Omental fat pad (tissue), 4 donors: ENCODE measurements around the gene MYO18B. TPM values are rescaled to one million over a fixed set of nuclear protein-coding genes. Genes with fewer than 3 reads are reported as not detected.

Experiments
- ATAC-seq: fragments of 150-250 bp; one replicate; pipeline ENCODE4 v1.9.1; 2016; ENCODE audit warnings: mild to moderate bottlenecking, moderate library complexity; ENCODE audit not compliant: low FRiP score
- DNase-seq: peaks from one replicate; pipeline ENCODE4 v3.0.0-alpha.2; 2019; ENCODE audit warnings: low spot score
- CTCF ChIP-seq, 3 donors: fragments of 450-650 bp; IDR thresholded peaks; one replicate each; pipeline ENCODE4 v1.5.1; 2016 to 2017; ENCODE audit warnings: antibody characterized with exemption in 3 of 3, mild to moderate bottlenecking in 3 of 3, moderate library complexity in 2 of 3
- total RNA-seq, 4 donors: library from RNA; depleted of rRNA; stranded (reverse); fragments of >200 nt; gene quantifications; one replicate each; pipeline ENCODE4 v1.1.0, GENCODE V29; 2016

Gene MYO18B
- total RNA-seq, 4 donors from 2014 or later, result under 0.01 TPM; not detected in 2

- ATAC-seq, result no peak
Observed at GRCh38 chr22:26002456-26002855, 260.5 kb downstream of the MYO18B start.

DNA sequence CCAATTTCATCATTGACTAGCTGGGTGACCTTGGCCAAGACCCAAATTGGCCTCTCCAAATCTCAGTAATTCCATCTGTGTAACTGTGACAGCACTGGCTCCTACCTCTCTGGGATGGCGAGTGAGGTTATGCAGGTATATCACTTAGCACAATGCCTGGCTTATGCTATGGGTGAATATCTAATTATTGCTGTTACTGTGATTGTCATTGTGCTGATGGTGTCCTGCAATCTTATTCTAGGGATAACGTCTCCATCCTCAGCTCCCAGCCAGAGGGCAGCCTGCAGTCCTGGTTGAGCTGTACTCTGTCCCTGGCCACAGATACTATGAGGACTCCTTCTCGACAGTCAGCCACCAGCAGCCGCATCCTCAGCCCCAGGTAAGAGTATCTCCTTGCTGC is 262.5 kb downstream of the MYO18B start:
- DNase-seq (no peak), ATAC-seq (no peak)
- no peak for TF ChIP-seq CTCF (IDR thresholded peaks at IDR 0.05)

More at GRCh38 chr22:26002456-26002855, 260.5 kb downstream of the MYO18B start:
- TF ChIP-seq CTCF (IDR thresholded peaks at IDR 0.05), result no peak
- no peak for DNase-seq

DNA sequence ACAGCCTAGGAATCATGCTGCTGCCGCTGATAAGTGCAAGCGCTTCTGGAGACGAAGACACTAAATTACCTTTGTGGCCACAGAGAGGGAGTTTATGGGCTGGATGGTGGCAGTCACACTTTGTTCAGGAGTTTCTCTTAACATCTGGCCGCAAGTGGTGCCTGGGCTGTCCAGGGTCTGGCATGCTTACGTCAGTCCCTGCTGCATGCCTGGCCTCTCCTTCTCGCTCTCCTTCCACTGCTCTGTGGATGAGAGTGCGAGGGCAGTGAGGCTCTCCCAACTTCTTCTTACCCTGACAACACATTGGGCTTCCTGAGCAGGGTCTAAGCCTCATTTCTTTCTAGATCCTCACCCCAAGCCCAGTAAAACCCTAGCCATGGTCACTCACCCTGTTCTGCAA is 266.6 kb downstream of the MYO18B start:
- no peak for ATAC-seq
- no peak for DNase-seq
- no peak for TF ChIP-seq CTCF (IDR thresholded peaks at IDR 0.05)

GRCh38 chr22:26016916-26017315 is 274.9 kb downstream of the MYO18B start:
- no peak for DNase-seq
- no peak for ATAC-seq
- TF ChIP-seq CTCF (IDR thresholded peaks at IDR 0.05), result no peak

GRCh38 chr22:26017932-26018331 is 275.9 kb downstream of the MYO18B start:
- ATAC-seq, result no peak

DNA sequence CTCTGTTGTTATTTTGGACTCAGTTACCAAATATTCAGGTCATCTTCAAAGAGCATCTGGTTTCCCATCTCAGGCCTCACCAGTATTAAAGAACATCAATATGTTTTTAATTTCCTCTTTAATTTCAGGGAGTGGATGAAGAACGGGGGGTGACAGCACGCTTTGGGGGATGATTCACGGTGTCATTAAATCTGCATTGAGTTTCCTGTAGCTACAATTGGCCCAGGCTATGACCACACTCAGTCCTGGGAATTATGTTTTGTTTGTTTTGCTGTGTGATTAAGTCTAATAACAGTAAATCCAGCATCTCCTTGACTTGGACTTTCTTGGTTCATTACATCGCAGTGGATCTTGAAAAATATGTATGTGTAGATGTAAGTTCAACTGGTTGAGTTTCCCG is 277.6 kb downstream of the MYO18B start:
- no peak for DNase-seq
- TF ChIP-seq CTCF (IDR thresholded peaks at IDR 0.05), result no peak
- ATAC-seq, result no peak

More at GRCh38 chr22:26017932-26018331, 275.9 kb downstream of the MYO18B start:
- TF ChIP-seq CTCF (IDR thresholded peaks at IDR 0.05), result no peak
- no peak for DNase-seq

GRCh38 chr22:26021516-26021915 is 279.5 kb downstream of the MYO18B start:
- no peak for TF ChIP-seq CTCF (IDR thresholded peaks at IDR 0.05)
- DNase-seq (no peak), ATAC-seq (no peak)
